ENCODE results near the gene EXOSC1.
"Not testable (repeated sequence)": the region's sequence is repeated elsewhere in the genome, so short reads cannot be mapped to it uniquely, and the experiment has no call there.

Gene EXOSC1

DNA sequence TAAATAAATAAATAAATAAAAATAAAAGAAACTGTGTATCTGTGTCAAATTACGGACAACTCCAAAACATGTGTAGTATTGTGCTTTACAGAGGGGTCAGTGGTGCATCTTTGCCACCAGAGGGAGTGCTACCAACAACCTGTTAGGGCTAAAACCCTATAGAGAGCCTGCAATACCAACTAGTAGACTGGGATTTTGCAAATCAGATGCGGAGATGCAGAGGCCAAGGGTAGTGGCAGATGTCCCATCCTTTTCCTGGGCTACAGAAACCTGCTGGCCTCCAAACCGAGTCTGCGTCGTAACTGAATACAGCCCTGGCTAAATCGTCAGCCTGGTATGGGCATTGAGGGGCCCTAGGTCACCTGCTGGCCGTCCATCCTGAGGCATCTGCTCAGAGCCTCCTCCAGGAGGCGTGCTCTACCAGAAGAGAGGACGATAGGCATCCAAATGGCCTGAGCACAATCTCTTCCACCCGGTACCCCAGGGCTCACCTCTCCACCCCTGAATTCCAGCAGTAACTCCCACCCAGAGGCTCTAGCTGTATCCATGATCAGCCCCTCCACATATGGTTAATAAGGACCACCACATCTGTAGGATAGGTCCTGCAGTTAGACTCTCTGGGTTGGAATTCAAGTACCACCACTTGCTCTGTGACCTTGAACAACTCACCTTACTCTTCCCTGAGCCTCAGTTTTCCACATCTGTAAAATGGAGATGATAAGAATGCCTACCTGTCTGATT, 38.4 kb downstream of the EXOSC1 start:
- no peak for FAIRE-seq

DNA sequence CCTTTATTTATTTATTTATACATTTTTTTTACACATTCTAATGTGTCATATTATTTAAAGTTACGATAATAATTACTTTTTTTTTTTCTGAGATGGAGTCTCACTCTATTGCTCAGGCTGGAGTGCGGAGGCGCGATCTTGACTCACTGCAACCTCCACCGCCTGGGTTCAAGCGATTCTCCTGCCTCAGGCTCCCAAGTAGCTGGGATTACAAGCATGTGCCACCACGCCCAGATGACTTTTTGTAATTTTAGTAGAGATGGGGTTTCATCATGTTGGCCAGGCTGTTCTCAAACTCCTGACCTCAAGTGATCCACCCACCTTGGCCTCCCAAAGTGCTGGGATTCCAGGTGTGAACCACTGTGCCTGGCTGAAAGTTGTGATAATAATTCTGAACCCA, 39.3 kb downstream of the EXOSC1 start:
- FAIRE-seq: not testable (repeated sequence)

GRCh38 chr10:97406064-97406463, 39.7 kb downstream of the EXOSC1 start:
- FAIRE-seq: no peak

- no peak for FAIRE-seq
Observed at GRCh38 chr10:97404044-97404443, 41.8 kb downstream of the EXOSC1 start.

DNA sequence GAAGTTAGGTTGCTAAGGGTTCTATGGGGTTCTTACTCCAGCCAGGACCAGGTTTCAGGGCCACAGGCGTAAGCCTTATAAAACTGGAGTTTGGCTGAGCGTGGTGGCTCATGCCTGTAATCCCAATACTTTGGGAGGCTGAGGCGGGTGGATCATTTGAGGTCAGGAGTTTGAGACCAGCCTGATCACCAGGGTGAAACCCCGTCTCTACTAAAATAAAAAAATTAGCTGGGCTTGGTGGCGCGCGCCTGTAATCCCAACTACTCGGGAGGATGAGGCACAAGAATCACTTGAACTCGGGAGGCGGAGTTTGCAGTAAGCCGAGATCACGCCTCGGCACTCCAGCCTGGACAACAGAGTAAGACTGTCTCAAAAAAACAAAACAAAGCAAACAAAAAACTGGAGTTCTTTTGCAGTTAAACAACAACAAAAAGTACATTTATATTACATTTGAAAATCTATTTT, 44.3 kb downstream of the EXOSC1 start:
- FAIRE-seq: no peak

DNA sequence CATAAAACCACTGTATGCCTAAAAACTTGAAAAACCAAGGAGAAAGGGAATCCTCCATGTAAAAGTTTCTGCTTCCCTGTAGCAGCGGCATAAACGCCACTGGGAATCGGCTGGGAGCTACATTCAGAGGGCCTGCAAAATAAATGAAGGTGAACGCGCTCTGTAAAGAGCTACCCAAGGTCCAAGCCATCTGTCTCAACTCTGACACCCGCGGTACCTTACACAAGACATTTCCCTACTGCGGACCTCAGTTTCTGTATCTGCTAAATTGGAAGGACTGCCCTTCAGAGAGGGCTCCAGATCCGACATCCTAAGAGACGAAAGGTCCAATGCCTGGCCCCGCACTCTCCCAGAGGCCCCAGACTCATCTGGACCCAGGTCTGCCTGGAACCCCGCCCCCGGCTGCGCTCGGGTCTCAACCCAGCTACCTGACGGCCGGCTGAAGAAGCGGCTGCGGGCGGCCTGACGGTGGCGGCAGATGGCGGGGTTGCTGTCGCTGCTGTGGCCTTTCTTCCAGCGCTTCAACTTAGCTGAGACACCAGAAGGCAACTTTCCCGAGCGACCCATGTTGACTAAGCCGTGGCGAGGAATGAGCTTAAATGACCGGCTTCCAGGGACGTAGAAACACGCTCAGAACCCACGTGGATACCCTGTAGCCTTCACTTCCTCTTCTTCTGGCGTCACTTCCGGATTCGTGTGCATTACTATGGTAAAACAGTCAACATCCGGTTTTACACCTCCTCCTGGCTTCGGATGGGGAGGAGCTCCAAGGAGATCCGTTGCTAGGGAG, 44.9 kb downstream of the EXOSC1 start, which contains the start of gene RRP12:
TSS of gene RRP12 (minus strand) at position 676 of the 790 bp plus-strand sequence. CDS start at position 567, 109 bp downstream.
- peak; percentile 96 for FAIRE-seq

DNA sequence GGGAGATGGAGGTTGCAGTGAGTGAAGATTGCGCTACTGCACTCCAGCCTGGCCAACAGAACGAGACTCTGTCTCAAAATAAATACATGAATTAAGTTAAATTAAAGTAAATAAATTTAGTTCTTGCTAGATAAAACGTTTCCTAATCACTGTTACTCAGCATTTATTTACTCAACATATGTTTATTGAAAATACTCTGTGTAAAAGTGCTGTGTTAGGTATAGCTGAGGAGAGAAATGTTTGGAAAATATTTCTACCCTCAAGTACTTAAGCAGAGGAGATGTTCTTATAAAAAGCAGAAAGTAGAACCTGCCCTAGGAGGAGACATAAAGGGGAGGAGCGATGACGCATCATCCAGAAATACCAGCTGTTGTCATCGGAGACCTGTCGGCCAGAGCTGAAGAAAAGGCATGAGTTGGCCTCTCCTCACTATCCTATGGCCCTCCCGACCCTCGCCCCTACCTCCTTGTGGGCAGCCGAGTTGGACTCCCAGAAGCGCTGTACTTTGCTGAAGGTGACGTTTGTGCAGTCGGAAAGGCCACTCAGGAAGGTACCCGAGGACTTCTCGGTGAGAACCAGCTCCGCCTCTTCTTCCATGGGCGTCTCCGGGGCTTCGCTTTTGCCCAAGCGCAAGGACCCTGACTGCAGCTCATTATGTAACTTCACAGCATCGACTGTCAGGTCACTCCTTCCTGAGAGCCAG, 45.8 kb downstream of the EXOSC1 start:
- no peak for FAIRE-seq

DNA sequence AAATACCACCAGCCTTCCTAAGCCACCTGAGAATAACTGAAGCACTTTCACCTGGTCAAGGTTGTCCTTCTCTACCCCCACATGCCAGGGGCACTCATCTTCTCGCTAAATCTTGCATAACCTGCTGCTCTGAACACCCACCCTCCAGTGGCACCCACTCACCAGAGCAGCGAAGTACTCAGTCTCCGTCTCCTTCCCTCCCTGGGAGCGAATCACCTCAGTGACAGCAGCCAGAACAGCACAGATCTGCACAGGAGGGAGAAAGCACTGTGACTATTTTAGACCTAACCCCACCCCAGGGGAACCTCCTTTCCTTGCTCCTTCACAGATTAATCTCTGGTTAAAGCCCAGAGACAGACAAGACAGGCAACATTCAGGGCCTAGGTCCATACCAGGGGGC, 49.8 kb downstream of the EXOSC1 start:
- FAIRE-seq: no peak

- no peak for FAIRE-seq
Observed at GRCh38 chr10:97393034-97393573, 52.7 kb downstream of the EXOSC1 start.

DNA sequence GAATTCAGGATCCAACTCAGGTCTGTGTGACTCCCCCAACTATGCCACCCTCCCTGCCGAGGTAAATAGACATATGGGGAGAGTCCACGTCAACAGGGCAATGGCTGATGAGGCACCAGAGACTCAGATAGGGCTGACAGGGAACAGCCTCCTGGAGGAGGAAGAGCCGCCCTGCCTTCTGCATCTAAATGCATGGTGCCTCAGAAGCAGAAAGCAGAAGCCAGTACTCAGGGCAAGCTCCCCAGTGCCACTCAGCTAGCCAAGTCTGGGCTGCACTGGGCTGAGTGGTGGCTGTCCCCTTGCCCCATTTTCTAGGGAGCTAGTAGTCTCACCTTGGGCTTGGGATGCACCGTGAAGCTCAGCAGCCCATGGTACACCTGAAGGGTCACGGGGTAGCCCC, 55.7 kb downstream of the EXOSC1 start:
- FAIRE-seq: no peak

- no peak for FAIRE-seq
Observed at GRCh38 chr10:97388152-97388551, 57.7 kb downstream of the EXOSC1 start.

Data from endometrium (tissue), 2 donors.